BLaER1 (cell line): ENCODE measurements around the gene PRKAR2A.
A peak's percentile ranks its signal among the peaks of the same experiment; 100 is the strongest.
"Not testable (repeated sequence)": the region's sequence is repeated elsewhere in the genome, so short reads cannot be mapped to it uniquely, and the experiment has no call there.

ENCODE experiments used
- H3K27ac ChIP-seq: shearing (Covaris generic); formaldehyde crosslinking; 2 replicates; pipeline ENCODE4 v1.8.1; 2022
- H3K27me3 ChIP-seq: shearing (Covaris generic); formaldehyde crosslinking; 2 replicates; pipeline ENCODE4 v1.8.1; 2022
- H3K36me3 ChIP-seq: shearing (Covaris generic); formaldehyde crosslinking; 2 replicates; pipeline ENCODE4 v1.8.1; 2022
- H3K4me1 ChIP-seq: shearing (Covaris generic); formaldehyde crosslinking; 2 replicates; pipeline ENCODE4 v1.8.1; 2022
- H3K4me2 ChIP-seq: shearing (Covaris generic); formaldehyde crosslinking; 2 replicates; pipeline ENCODE4 v1.8.1; 2022
- H3K4me3 ChIP-seq: shearing (Covaris generic); formaldehyde crosslinking; 2 replicates; pipeline ENCODE4 v1.8.1; 2022
- H3K9ac ChIP-seq: shearing (Covaris generic); formaldehyde crosslinking; 2 replicates; pipeline ENCODE4 v1.8.1; 2022
- H3K9me3 ChIP-seq: shearing (Covaris generic); formaldehyde crosslinking; 2 replicates; pipeline ENCODE4 v1.8.1; 2022
- H4K20me1 ChIP-seq: shearing (Covaris generic); formaldehyde crosslinking; 2 replicates; pipeline ENCODE4 v1.8.1; 2022
- Cebpa-rat ChIP-seq: shearing (Covaris generic); IDR thresholded peaks from 2 replicates; pipeline ENCODE4 v1.8.1; 2022

Gene PRKAR2A

DNA sequence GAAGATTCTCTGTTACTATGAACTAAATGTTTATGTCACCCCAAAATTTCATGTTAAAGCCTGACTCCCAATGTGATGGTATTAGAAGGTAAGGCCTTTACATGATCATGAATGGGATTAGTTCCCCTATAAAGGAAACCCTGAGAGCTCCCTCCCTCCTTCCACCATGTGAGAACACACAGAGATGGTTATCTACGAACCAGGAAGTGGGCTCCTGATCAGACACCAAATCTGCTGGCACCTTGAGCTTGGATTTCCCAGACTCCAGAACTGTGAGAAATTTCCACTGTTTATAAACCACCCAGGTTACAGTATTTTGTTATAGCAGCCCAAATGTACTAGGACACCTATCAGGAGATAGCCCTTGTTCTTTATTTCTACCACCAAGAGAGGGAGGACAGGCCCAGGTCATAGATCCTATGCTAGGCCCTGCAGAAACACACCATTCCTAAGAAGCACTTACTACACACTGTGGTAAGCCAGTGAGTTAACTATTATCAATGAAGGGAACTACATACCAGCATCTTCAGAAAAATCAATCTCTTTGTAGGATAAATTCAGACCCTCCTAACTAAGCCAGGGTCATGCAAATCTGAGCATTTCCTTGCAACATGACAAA lies 59.0 kb downstream of the PRKAR2A start:
- no peaks in the 10 kb centered on the region for H3K4me1 ChIP-seq
- no peaks in the 10 kb centered on the region for H3K27me3 ChIP-seq
- no peaks in the 10 kb centered on the region for H3K9me3 ChIP-seq
- no peak for TF ChIP-seq Cebpa-rat
- no peak overlapping the region for H3K4me3 ChIP-seq
- H3K27ac ChIP-seq = no peak overlapping the region
- no peak overlapping the region for H3K9ac ChIP-seq
- no peak overlapping the region for H3K4me2 ChIP-seq
- peaks cover 13% of the 10 kb centered on the region; the same call in 1 of the 2 replicates for H3K36me3 ChIP-seq
- H4K20me1 ChIP-seq = no peaks in the 10 kb centered on the region

DNA sequence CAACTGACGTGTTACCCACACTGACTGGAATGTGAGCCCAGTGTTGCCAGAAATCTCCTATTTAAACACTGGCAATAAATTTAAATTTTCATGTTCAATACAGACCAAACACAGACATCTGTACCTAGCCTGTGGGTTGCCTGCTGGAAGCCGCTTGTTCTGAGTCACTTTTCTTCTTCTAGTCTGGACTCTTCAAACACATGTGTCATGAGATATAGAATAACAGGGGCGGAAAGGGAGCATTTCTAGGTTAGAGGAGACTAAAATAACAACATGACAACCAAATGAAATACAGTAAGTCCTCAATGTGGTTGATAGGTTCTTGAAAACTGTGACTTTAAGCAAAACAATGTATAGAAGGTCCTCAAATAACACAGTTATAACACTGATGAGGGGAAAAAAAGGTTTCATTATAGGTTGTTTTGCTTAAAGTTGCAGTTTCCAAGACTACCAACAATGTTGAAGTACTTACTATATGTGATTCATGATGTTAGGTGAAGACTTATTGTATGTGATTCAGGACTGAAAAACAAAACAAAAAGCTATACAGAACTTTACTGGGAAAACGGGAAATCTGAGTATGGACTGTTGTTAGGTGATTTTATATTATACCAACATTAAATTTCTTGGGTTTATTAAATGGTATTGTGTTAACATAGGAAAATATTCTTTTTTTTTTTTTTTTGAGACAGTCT lies 63.1 kb downstream of the PRKAR2A start:
- Histone ChIP-seq H3K4me2 (no peak overlapping the region), H3K4me1 (no peaks in the 10 kb centered on the region), H3K9me3 (no peaks in the 10 kb centered on the region), H3K27ac (no peak overlapping the region), H3K9ac (no peak overlapping the region), H4K20me1 (no peaks in the 10 kb centered on the region), H3K36me3 (peaks cover 35% of the 10 kb centered on the region; the same call in 1 of the 2 replicates), H3K27me3 (no peaks in the 10 kb centered on the region), H3K4me3 (no peak overlapping the region)
- no peak for TF ChIP-seq Cebpa-rat

DNA sequence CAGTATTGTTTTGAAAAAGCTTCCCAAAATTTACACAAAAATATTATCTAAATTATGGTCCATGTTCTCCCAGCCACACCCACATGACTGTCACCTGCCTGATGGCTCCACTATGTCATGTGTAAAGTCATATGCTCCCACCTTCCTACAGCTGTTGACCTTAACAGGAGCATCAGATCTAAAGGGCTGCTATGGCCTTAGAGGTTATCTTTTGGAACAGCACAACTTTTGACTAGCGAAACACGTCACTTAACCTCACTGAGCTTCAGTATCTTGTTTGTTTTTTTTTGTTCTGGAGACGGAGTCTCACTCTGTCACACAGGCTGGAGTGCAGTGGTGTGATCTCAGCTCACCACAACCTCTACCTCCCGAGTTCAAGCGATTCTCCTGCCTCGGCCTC lies 64.4 kb downstream of the PRKAR2A start:
- no peak for TF ChIP-seq Cebpa-rat
- Histone ChIP-seq H3K27me3 (no peaks in the 10 kb centered on the region), H3K4me3 (no peak overlapping the region), H3K36me3 (peaks cover 31% of the 10 kb centered on the region; the same call in 1 of the 2 replicates), H3K9me3 (no peaks in the 10 kb centered on the region), H3K27ac (no peak overlapping the region), H3K4me1 (no peaks in the 10 kb centered on the region), H3K4me2 (no peak overlapping the region), H4K20me1 (no peaks in the 10 kb centered on the region), H3K9ac (no peak overlapping the region)

DNA sequence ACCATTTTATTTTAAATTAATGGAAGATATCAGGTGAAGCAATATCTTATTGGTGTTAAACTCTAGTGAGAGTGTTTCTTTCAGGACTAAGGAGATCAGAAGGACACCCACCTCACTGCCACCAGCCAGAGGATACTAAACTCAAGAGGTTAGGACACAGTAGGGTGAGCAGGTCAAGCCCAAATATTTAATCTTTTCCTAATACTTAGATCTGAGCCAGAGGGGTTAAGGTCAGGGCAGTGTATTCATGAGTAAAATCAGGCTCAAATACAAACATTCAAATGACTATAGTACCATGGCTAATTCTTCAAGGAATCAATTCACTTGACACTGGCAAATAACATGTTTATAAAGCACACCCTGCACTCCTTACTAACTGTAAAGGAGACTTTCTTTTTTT lies 65.6 kb downstream of the PRKAR2A start:
- H3K4me3 ChIP-seq = no peak overlapping the region
- no peaks in the 10 kb centered on the region for H3K9me3 ChIP-seq
- no peaks in the 10 kb centered on the region for H3K27me3 ChIP-seq
- H3K4me1 ChIP-seq = no peaks in the 10 kb centered on the region
- H4K20me1 ChIP-seq = no peaks in the 10 kb centered on the region
- H3K4me2 ChIP-seq = no peak overlapping the region
- no peak overlapping the region for H3K9ac ChIP-seq
- peaks cover 27% of the 10 kb centered on the region; the same call in 1 of the 2 replicates for H3K36me3 ChIP-seq
- H3K27ac ChIP-seq = no peak overlapping the region
- no peak for TF ChIP-seq Cebpa-rat

DNA sequence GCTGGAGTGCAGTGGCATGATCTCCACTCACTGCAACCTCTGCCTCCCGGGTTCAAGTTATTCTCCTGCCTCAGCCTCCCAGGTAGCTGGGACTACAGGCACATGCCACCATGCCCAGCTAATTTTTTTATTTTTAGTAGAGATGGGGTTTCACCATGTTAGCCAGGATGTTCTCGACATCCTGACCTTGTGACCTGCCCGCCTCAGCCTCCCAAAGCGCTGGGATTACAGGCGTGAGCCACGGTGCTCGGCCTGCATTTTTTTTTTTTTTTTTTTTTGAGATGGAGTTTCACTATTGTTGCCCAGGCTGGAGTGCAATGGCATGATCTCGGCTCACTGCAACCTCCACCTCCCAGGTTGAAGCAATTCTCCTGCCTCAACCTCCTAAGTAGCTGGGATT lies 69.1 kb downstream of the PRKAR2A start:
- H3K36me3 ChIP-seq = peaks cover 29% of the 10 kb centered on the region; the same call in 1 of the 2 replicates

DNA sequence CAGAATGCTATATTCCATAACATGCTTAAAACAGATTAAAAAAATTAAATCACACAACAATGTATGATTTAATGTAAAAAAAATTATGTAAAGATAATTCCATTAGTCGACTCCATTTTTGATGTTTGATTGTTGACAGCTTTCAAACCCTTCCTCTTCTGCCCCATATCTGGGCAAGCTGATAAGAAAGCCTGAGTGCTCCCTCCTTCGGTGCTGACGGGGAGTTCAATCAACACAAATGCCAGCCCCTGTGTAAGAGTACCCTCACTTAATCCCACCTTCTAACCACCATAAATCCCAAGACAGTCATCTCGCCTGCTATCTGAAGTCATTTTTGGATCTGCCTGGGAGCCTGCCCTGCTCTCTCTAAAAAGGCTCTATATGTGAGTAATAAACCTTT lies 70.8 kb downstream of the PRKAR2A start:
- Histone ChIP-seq H3K27ac (no peak overlapping the region), H3K27me3 (no peaks in the 10 kb centered on the region), H3K9ac (no peak overlapping the region), H3K4me1 (no peaks in the 10 kb centered on the region), H3K9me3 (no peaks in the 10 kb centered on the region), H4K20me1 (no peaks in the 10 kb centered on the region), H3K36me3 (peaks cover 23% of the 10 kb centered on the region), H3K4me2 (no peak overlapping the region), H3K4me3 (no peak overlapping the region)
- TF ChIP-seq Cebpa-rat = no peak

More for the DNA sequence above, 69.1 kb downstream of the PRKAR2A start:
- not testable (repeated sequence) for H3K9me3 ChIP-seq, H3K4me1 ChIP-seq, H3K27ac ChIP-seq, H4K20me1 ChIP-seq, H3K27me3 ChIP-seq, H3K9ac ChIP-seq, H3K4me3 ChIP-seq, H3K4me2 ChIP-seq

DNA sequence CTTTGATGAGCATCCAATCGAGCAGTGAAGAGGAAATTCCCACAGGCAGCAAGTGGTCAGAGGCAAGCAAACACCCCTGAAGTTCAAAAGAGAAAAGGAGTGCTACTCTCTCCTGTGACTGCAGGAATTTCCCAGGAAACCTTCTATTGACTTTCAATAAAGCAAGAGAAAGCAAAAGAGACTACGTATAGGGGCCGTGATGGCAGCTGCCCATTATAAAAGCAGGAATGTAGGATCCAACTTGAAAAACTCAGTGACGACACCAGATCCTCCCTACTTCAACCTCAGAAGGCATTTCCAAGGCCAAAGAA lies 77.5 kb downstream of the PRKAR2A start:
- H3K27ac ChIP-seq = no peak overlapping the region
- peak overlapping the region; percentile 61 for H3K4me2 ChIP-seq
- H3K36me3 ChIP-seq = peaks cover 30% of the 10 kb centered on the region
- peaks cover 15% of the 10 kb centered on the region for H3K4me1 ChIP-seq
- TF ChIP-seq Cebpa-rat = no peak
- no peaks in the 10 kb centered on the region for H3K27me3 ChIP-seq
- no peak overlapping the region for H3K9ac ChIP-seq
- no peak overlapping the region for H3K4me3 ChIP-seq
- H4K20me1 ChIP-seq = no peaks in the 10 kb centered on the region
- no peaks in the 10 kb centered on the region for H3K9me3 ChIP-seq

DNA sequence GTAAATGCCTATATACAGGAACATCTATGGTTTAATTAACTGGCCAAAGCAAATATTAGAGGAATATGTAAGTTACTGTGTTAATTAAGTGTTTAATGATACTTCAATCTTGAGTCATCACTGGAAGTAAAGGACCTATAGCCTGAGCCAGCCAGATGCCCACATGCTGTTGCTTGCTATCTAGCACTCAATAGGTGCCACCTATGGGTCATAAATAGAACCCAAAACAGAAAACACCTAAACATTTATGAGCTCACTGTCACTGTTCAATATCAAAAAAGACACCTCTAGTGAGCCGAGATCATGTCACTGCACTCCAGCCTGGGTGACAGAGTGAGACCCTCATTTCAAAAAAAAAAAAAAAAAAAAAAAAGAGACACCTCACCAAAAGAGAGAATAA lies 82.3 kb downstream of the PRKAR2A start:
- Histone ChIP-seq H3K4me2 (no peak overlapping the region), H3K4me3 (no peak overlapping the region), H3K9ac (no peak overlapping the region), H3K4me1 (peaks cover 9% of the 10 kb centered on the region), H3K27ac (no peak overlapping the region), H3K27me3 (no peaks in the 10 kb centered on the region), H4K20me1 (no peaks in the 10 kb centered on the region), H3K9me3 (no peaks in the 10 kb centered on the region), H3K36me3 (peaks cover 35% of the 10 kb centered on the region)
- no peak for TF ChIP-seq Cebpa-rat

DNA sequence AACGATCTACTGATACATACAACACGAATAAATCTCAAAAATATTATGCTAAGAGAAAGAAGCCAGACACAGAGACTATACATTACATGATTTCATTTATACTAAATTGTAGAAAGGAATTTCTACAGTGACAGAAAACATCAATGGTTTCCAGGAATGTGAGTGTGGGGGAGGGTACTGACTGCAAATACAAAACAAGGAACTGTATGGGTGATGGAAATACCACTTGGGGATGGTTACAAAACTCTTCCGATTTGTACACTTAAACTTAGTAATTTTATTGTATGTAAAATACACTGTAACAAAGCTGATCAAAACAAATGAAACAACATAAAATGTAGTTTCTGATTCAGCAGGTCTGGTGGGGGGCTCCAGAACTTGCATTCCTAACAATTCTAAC lies 84.9 kb downstream of the PRKAR2A start:
- no peak overlapping the region for H3K9ac ChIP-seq
- no peak for TF ChIP-seq Cebpa-rat
- peaks cover 46% of the 10 kb centered on the region for H3K36me3 ChIP-seq
- H3K27ac ChIP-seq = no peak overlapping the region
- no peaks in the 10 kb centered on the region for H4K20me1 ChIP-seq
- no peaks in the 10 kb centered on the region for H3K4me1 ChIP-seq
- H3K4me3 ChIP-seq = no peak overlapping the region
- no peak overlapping the region for H3K4me2 ChIP-seq
- no peaks in the 10 kb centered on the region for H3K9me3 ChIP-seq
- no peaks in the 10 kb centered on the region for H3K27me3 ChIP-seq

DNA sequence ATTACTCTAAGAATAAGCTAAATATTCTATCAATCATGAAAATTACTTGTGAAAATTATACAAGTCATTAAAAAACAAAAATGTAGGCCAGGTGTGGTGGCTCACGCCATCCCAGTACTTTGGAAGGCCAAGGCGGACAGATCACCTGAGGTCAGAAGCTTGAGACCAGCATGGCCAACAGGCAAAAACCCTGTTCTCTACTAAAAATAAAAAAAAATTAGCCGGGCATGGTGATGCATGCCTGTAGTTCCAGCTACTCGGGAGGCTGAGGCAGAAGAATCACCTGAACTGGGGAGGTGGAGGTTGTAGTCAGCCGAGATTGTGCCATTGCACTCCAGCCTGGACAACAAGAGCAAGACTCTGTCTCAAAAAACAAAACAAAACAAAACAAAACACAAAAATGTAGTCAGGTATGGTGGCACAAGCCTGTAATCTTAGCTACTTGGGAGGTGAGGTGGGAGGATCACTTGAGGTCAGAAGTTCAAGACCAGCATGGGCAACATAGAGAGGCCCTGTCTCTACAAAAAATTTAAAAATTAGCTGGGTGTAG lies 87.6 kb downstream of the PRKAR2A start:
- not testable (repeated sequence) for H3K4me3 ChIP-seq, H3K9ac ChIP-seq, H3K4me2 ChIP-seq, H4K20me1 ChIP-seq, H3K4me1 ChIP-seq, H3K9me3 ChIP-seq, H3K27me3 ChIP-seq, H3K27ac ChIP-seq
- H3K36me3 ChIP-seq = peaks cover 51% of the 10 kb centered on the region

DNA sequence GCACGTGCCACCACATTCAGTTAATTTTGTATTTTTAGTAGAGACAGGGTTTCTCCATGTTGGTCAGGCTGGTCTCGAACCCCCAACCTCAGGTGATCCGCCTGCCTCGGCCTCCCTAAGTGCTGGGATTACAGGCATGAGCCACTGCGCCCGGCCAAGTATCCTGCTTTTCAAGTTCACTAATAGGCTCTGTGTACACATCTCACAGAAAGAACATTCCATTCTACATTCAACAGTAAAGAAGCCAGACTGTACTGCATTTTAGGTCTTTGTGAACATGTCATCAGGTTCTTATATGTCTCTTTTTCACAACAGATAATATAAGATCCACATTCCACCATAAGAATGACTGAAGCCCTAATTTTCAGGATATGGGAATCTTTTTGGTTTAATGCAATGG lies 88.1 kb downstream of the PRKAR2A start:
- not testable (repeated sequence) for H3K4me1 ChIP-seq, H3K27ac ChIP-seq, H3K27me3 ChIP-seq, H3K4me3 ChIP-seq, H4K20me1 ChIP-seq, H3K9me3 ChIP-seq, H3K4me2 ChIP-seq, H3K9ac ChIP-seq
- H3K36me3 ChIP-seq = peaks cover 46% of the 10 kb centered on the region
